NB4 (cell line): ENCODE measurements around the gene DIAPH3.

Experiments
- DNase-seq: peaks from one replicate; pipeline ENCODE4 v3.0.0; 2010; ENCODE audit warnings: low read depth
- H3K4me3 ChIP-seq: one replicate; pipeline ENCODE4 v1.5.1; 2011; ENCODE audit warnings: mild to moderate bottlenecking, low read depth, low read length, moderate library complexity
- CTCF ChIP-seq: IDR thresholded peaks from one replicate; pipeline ENCODE4 v1.5.1; 2012; ENCODE audit warnings: low read depth, low read length
- MAX ChIP-seq: IDR thresholded peaks from 2 replicates; pipeline ENCODE4 v1.6.1; 2011; ENCODE audit warnings: low read depth, low read length
- MYC ChIP-seq: IDR thresholded peaks from 2 replicates; pipeline ENCODE4 v1.6.1; 2011; ENCODE audit warnings: low read depth, low read length
- POLR2A ChIP-seq: IDR thresholded peaks from 2 replicates; pipeline ENCODE4 v1.6.1; 2011; ENCODE audit warnings: mild to moderate bottlenecking; ENCODE audit not compliant: insufficient read length; ENCODE audit errors: extremely low read depth

Gene DIAPH3

GRCh38 chr13:59957438-59957837 is 206.3 kb downstream of the DIAPH3 start:
- no peak for DNase-seq
- TF ChIP-seq MAX: no peak
- H3K4me3 ChIP-seq: no peak overlapping the region

- TF ChIP-seq POLR2A (no peak), MAX (no peak), MYC (no peak), CTCF (no peak)
- DNase-seq: peak; percentile 8
- no peak overlapping the region for H3K4me3 ChIP-seq
These were observed 209.1 kb downstream of the DIAPH3 start for GRCh38 chr13:59954601-59955000.

GRCh38 chr13:59951011-59951410 is 212.7 kb downstream of the DIAPH3 start:
- H3K4me3 ChIP-seq: no peak overlapping the region
- DNase-seq: no peak
- no peak for TF ChIP-seq MYC
- no peak for TF ChIP-seq POLR2A
- no peak for TF ChIP-seq CTCF
- TF ChIP-seq MAX: no peak

GRCh38 chr13:59950266-59950665 is 213.5 kb downstream of the DIAPH3 start:
- no peak for TF ChIP-seq MYC
- TF ChIP-seq POLR2A: no peak
- no peak for TF ChIP-seq MAX
- TF ChIP-seq CTCF: no peak
- no peak overlapping the region for H3K4me3 ChIP-seq
- DNase-seq: no peak

- no peak for DNase-seq
- no peak overlapping the region for H3K4me3 ChIP-seq
- TF ChIP-seq POLR2A (no peak), CTCF (no peak), MAX (no peak), MYC (no peak)
These were observed 215.0 kb downstream of the DIAPH3 start for GRCh38 chr13:59948686-59949085.

GRCh38 chr13:59946944-59947343 is 216.8 kb downstream of the DIAPH3 start:
- no peak for DNase-seq
- TF ChIP-seq MAX (no peak), MYC (no peak)

GRCh38 chr13:59931621-59932020 is 232.1 kb downstream of the DIAPH3 start:
- no peak overlapping the region for H3K4me3 ChIP-seq
- TF ChIP-seq POLR2A (no peak), MAX (no peak), CTCF (no peak), MYC (no peak)
- no peak for DNase-seq

More at GRCh38 chr13:59946944-59947343, 216.8 kb downstream of the DIAPH3 start:
- H3K4me3 ChIP-seq: no peak overlapping the region
